GM21529 (cell line): ENCODE data around the gene DDHD1.

Source experiments
- ATAC-seq: cut with Tn5 transposase; IDR thresholded peaks from one replicate; pipeline ENCODE4 v1.9.1; 2021; ENCODE audit not compliant: unreplicated experiment

The DDHD1 gene

DNA sequence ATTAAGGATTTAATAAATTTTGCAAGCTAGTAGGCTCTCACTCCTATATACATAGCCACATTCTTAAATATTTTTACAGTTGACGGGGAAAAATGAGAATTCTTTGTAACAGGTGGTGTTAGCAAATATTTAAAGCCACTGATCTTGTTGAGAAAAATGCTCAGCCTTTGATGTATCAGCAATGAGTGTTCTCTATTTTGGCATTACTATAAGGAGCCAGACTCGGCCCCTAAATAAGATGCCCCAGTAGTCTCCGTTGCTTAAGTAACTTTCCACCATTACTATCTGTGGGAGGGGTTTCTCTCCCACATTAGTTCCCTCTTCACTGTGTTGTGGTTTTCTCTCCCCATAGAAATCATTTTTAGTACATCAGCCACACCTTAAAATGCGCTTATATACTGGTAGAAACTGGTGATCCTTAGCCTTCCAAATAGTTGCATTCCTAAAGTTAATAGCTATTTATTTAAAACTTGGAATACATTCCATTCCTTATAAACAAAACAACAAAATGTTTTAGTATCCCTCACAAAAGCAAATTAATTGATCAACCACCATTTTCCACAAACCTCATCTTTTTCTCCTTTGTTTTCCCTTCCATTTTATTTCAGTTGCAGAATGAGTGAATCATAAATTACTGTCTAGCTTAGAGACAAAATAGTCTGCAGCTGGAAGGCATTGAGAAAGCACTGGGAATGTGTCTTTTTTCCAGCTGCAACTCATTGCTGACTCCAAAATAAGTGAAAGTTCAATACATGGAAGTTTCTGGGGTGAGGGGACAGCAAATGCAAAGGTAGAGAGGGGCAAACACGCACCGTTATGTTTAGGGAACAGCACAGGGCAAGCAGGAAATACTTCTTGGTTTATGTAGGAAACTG lies 117.5 kb downstream of the DDHD1 start:
- ATAC-seq = no peak

DNA sequence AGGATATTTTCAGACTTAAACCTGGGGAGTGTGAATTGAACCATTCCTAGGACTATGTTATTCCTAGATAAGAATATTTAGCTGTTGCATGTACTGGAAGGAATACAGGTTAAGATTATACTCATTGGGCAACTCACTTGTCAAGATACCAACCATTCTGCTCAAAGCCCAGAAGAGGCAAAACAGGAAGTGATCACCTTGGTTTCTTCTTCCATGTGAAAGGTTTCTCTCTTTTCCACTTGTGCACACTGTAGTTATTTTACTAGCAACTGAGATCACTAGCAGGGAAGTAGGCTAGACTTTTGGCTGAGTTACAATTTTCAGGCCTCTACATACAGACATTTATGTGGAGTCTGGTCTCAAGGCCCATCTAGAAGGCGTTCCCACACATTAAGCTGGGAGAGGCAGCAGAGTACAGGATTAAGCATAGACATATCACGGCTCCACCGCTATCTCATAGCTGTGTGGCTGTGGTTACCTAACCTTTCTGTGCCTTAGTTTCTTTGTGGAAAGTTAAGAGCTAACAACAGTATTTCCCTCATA lies 118.4 kb downstream of the DDHD1 start:
- ATAC-seq = no peak

DNA sequence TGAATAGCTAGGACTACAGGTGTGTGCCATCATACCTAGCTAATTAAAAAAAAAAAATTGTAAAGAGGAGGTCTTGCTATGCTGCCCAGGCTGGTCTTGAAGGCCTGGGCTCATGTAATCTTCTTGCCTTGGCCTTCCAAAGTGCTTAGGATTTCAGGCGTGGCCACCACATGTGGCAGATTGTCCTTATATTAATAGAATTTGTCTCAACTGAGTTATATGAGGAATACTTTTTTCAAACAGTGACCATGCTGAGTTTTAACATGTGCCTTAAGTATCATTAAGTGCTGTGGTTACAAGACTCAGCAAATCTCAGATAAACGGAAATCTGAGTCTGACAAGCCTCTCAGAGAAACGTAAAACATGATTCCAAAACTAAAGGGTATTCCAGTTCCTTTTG lies 119.1 kb downstream of the DDHD1 start:
- no peak for ATAC-seq

DNA sequence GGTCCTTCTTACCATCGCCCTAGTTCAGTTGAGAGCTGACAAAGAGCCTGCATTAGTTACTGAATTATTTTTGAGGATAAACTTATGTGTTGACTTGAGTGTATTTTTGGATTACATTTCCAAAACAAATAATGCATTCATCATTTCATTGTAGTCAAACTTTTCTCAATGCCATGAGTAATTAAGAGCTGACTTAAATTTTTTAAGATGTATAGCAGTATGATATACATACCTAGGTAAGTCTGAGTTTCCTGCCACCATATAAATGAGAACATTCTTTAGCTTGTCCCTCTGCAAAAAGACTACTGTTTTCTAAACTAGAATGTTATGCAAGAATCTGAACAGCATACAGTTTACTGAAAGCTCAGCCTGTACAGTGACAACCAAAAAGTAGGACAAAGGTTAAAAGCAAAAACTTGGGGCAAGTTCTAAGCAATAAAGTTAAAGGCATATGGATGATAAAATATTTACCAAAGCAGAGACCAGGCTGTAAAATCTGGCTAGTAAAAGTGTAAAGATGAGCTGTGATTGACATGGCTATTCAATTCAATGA lies 120.2 kb downstream of the DDHD1 start:
- ATAC-seq = no peak

DNA sequence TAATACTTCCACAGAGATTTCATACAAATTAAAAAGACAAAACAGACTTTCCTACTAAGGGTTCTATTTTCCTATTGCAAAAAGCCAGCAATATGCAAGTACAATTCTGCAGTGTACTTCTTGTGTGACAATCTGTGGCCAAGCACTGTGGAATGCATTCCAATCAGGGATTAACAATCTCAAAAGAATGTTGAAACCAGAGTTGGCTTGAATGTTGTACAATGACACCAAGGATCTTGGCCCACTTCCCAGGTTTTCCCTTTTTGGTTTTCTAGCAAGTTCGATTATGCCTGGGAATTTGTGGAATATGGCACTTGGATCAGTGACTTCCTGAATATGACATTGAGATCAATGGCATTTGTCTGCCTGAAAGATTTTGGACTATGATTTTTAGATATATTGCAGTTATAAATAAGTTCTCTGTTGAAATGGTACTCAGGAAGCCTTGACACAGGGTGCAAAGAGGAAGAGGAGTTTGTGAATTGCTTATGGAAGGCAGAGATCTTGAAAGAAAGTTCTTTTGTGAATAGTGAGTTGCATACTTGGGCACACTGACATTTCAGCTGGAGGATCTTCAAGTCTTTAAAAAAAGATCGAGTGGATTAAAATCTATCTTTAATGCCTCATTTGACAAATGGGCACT lies 120.8 kb downstream of the DDHD1 start:
- no peak for ATAC-seq

DNA sequence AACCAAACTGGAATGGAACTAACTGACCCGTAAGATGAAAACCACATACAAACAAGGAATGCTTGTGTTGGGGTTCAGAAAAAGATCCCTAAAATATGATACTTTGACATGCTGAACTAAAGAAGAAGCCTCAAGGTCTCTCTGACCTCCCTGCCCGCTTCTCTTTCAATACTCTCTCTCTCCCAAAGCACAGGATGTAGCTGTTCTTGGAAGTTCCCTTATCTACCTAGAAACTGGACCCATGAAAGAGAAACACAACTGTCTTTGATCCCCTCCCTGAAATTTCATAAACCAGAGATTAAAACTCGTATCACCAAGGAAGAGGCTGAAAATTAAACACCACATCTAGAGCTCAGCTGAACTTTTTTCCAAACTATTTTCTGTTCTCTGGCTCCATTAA lies 125.6 kb downstream of the DDHD1 start:
- no peak for ATAC-seq

DNA sequence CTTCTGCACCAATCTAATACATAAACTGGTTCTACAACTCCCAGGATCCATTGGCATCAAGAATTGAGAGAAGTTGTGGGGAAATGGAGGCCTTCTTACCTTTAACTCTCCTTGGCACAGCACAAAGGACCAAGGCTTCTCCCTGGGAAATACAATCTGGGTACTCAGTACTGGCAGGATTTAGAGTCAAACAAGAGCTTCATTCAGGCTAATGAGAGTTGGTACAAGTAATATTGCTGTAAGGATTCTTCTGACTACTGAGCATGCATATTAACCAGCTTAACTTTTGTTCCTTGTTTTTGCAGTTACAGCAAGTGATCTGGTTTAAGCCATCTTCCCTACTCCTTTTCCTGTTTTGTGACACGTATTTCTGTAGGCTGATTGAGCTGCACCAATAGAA lies 126.1 kb downstream of the DDHD1 start:
- ATAC-seq = no peak

DNA sequence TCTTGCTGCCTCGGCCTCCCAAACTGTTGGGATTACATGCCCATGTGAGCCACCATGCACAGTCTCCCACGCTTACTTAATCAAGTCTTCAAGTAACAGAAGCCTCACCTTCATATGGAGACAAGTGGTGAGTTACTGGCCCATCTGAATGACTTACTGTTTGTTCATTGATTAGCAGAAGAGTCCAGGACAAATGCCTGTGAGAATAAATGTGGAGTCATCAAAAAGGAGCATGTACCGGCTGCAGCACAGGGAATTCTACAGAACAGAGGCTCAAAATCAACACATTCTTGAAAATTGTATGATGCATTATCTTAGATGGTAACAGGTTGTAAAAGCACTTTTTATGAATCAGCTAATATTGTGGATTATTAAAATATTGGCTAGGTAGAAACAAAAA lies 129.8 kb downstream of the DDHD1 start:
- ATAC-seq = no peak

DNA sequence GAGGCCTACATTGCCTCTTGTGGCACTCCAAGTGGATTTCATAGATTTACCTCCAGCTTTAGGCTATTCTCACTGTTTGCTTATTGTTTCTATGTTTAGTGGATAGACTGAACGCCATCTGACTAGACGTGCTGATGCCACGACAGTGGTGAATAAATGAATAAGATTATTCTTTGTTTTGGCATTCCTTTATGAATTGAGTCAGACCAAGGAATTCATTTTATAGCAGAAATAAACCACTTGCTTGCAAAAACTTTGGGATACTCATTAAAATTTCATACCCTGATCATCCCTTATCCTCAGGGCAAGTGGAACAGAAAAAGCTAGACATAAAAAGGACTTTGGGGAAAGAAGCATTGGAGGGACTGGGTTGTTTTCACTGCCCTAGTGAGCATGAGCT lies 130.5 kb downstream of the DDHD1 start:
- no peak for ATAC-seq

DNA sequence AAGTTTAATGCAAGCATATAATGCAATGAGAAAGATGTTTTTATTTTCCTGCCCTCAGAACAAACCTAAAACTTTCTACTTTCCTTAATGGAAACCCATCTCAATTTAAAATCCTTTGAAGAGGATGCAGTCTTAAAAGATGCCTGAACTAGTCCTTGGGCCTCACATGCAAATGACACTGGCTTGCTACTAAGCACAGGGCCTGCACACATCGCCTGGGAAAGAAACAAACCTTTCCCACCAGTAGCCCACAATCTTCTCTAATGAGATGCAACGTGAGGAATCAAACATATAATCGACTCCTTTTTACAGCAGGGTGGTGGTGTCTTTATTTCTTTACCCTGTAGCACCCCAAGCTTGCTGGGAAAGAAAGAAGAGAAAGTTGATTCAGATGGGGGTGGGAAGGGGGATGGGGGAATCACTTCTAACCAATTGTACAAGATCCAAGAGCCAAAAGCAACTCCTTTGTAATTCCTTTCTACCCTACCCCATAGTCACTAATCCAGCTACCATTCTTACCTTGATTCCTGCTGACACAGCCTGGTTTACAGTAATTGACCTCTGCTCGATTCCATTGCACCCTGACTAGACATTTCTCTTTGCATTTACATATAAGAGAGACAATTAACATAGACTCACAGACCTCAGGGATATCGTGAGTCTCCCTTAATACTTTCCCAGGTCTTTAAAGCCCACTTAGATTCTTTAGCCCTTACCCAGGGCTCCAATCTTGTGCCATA lies 132.8 kb downstream of the DDHD1 start:
- no peak for ATAC-seq

DNA sequence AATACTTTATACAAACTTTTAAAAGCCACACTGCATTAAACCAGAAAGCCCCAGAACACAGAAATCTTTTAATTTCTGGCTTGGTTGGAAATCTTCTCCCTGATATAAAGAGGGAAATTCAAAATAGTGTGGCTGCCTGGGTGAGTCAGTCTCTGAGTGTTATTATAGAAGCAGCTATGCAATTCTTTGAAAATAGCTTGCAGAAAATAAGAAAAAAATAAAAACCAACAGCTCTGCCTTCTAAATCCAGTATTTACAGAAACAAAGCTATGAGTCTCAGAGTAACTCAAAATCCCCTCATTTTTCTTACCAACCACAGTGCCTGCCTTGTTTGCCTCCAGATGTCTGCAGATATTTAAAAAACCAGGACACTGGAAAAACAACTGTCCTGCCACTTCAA lies 133.7 kb downstream of the DDHD1 start:
- ATAC-seq = no peak

DNA sequence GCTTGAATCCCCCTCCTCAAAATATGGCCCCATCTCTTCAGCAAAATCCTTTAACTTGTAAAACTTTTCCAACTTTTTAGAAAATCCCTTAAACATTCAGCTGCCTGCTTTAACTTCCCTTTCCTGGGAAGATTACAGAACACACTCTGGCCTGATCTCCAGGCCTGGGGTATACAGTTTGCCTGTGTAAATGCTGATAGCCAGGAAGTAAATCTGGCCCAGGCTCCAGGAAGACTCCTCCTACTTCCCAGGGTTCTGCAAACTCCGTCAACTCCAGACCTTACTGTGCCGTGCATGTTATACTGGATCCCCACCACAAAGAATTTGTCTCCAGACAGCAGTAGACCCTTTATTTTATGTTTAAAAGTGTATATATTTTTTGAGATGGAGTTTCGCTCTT lies 135.3 kb downstream of the DDHD1 start:
- no peak for ATAC-seq

DNA sequence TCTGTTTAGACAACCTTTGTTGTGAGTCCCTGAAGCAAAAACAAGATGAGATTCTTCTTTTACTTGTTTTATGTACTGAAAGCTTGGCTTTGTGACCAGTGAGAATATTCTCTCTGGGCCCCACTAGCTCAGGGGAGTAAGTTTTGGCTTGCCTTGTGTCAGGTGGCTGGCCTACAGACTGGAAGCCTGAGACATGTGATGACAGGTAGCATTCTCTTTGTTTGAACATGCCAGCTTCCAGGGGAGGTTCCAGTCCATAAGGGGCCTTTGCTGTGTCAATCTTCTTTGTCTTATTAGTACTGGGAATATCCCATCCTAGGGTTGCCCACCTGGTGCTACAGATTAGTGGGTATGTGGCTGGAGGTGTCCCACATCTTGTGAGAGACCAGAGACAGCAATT lies 136.2 kb downstream of the DDHD1 start:
- ATAC-seq = no peak

DNA sequence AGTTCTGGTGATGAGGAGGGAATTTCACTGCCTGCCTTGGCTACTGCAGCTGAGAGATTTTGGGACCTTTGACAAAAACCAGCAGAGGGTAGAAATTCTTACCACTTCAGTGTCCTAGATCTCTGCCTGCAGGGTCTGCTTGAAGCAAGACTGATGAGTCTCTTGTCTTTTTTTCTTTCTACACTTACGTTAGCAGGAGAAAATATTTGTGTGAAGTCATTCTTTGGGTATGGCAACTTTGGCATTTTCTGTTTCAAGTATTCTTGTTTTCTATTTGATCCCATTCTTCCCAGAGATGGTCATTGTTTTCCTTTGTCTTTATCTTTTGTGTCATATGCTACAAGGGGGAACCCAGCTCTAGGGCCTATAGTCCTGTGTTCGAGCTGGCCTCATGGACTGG lies 136.6 kb downstream of the DDHD1 start:
- ATAC-seq = no peak

DNA sequence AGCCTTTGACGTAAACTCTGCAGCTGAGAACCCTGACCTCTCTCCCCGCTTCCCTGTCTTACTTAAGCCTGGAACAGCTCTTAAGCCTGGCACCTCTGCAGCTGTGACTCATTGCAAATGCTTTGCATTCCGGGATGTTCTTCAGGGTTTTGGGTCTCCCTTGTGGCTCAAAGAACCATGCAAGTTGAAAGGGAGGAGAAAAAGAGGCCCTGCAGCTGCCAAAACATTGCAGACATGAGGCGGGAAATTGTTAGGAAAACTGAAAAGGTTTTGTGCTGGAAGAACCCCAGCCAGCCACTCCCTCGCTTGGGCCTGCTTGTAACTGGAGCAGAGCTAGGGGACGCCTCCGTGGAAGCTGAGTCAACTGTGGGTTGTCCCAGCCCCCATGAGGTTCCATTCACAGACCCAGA lies 142.1 kb downstream of the DDHD1 start:
- ATAC-seq = no peak

DNA sequence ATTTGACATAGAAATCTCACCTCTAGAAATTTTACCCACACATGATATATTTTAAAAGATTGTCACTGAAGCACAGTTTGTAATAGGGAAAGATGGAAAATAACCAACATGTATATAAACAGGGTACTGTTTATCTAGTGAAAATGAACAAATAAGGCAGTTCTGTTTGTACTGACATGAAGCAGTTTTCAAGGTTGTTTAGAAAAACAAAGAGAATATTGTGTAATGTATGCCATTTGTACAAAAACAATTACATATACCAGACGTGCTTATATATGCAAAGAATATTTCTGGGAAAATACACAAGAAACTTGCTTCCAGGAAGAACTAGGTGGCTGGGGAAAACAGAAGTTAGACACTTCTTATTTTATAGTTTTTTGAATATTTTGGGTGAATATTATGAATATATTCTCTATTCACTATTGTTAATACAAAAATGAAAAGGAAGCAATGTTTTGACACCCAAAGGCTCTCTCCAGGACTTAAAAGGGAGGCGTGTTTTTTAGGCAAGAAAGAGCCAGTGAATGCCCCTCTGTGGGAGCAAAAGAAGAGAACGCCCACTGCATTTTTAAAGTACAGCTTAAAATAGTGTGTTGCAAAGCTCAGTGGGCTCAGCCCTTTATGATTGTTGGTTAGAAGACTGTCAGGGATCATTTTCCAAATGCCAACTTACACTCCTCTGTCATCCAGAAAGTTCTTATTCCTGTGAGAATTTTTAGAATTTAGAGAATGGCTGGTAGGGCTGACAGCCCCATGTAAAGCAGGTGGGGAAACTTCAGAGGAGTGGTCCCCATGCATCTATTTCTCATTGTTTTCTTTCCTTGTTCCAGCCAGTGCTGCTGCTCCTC lies 142.7 kb downstream of the DDHD1 start:
- ATAC-seq = no peak

DNA sequence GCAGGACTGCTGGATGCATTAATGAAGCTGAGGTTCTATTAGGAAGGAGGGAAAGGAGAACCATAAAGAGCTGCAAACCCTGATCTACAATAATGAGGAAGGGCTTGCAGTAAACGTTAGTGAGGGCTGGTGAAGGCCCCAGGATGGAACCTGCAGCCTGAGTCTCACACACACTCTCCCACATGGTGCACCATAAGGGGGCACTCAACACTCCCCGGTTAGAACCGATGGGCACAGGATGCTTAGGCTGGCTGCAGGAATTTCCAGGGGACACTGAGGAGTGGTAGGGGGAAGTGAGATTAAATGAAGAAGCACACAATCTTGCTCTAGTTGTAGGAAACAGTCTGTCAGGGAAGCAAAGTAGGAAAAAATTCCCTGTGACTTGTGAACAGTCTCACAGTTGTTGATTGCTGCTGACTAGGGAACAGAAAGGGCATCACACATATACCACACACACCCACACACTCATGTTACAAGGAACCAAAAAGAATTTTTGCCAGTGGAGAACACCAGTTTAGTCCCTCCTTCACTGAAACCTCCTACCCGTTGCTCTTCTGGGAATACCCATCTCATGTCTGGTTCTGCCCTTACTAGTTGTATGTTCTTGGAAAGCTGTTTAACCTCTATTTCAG lies 146.1 kb downstream of the DDHD1 start:
- no peak for ATAC-seq

DNA sequence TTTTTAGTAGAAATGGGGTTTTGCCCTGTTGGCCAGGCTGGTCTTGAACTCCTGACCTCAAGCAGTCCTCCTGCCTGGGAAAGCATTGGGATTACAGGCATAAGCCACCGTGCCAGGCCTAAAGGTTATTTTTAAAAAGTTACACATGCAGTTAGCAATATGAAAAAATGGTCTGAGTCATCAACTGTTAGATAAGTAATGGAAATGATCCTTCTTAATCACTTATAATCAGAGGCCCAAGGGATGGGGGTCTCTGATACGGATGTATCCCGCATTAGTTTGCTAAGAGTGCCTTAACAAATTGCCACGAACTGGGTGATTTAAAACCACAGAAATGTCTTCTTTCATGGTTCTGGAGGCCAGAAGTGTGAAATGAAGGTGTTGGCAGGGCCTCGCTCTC lies 148.1 kb downstream of the DDHD1 start:
- ATAC-seq = no peak

DNA sequence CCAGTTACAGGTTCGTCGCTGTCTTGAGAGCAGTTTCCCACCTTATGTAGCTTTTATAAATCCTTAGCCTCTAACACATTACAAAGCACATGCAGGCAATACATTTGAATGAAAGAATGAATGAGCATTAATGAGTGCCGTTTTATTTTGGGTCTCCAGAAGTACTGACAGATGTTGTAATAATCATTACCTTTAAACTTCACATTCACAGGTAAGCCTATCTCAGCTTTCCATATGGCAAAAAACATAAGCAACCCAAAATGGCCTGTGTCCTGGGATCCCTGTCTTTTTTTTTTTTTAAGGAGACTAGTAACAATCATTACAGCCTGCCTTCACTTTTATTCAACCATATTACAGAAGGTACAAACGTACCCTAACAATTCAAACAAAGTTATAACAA lies 149.3 kb downstream of the DDHD1 start:
- ATAC-seq = no peak

DNA sequence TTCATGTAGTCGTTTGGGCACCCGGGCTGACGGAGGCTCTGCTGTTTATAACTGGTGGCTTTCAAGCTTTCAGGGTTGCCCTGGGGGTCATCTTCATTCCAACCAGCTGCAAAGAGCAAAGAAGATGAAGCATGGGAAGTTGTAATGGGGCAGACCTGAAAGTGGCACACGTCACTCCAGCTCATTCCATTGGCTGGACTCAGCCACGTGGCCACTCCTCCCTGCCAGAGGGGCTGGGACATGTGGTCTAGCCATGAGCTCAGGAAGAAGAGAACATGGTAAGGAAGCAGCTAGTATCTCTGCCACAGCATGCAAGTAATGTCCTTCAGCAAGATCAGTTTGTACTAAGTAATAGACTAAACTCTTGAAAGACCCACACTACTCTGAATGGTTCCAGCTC lies 150.5 kb downstream of the DDHD1 start:
- ATAC-seq = no peak
